SU-DHL-6 (cell line): ENCODE results near the gene DUSP22.

Experiments
- CTCF ChIP-seq: fragments of 200-600 bp; sonication (generic); IDR thresholded peaks from one replicate; pipeline ENCODE4 v1.5.1; 2017; ENCODE audit warnings: antibody characterized with exemption, mild to moderate bottlenecking, low read length, moderate library complexity; ENCODE audit not compliant: insufficient read depth, poor library complexity, severe bottlenecking
- EZH2phosphoT487 ChIP-seq: fragments of 200-600 bp; sonication (generic), shearing (Covaris generic); conservative IDR thresholded peaks from 2 replicates; pipeline ENCODE4 v1.6.1; 2018; ENCODE audit warnings: mild to moderate bottlenecking, antibody characterized with exemption, low read length, moderate library complexity, mixed read lengths

GRCh38 chr6:299104-299980 is 7.1 kb downstream of the DUSP22 start:
- no peak for TF ChIP-seq CTCF
- TF ChIP-seq EZH2phosphoT487, result no peak
